Femur (tissue), 1 donor: Measurements from ENCODE around the gene OR8A1.
A peak's percentile ranks its signal among the peaks of the same experiment; 100 is the strongest.
"Not testable (repeated sequence)": the region's sequence is repeated elsewhere in the genome, so short reads cannot be mapped to it uniquely, and the experiment has no call there.

Experiments
- DNase-seq: peaks from one replicate; pipeline ENCODE4 v3.0.0-alpha.2; 2017

Gene OR8A1

GRCh38 chr11:124597626-124598025, 27.8 kb downstream of the OR8A1 start:
- no peak for DNase-seq

GRCh38 chr11:124600621-124601320, 31.0 kb downstream of the OR8A1 start:
- no peak for DNase-seq

GRCh38 chr11:124602193-124602592, 32.4 kb downstream of the OR8A1 start:
- no peak for DNase-seq

- DNase-seq, result not testable (repeated sequence)
These were observed 32.9 kb downstream of the OR8A1 start for GRCh38 chr11:124602723-124603122.

GRCh38 chr11:124605719-124606118, 35.9 kb downstream of the OR8A1 start:
- no peak for DNase-seq

GRCh38 chr11:124608147-124608546, 38.4 kb downstream of the OR8A1 start:
- no peak for DNase-seq

- DNase-seq, result no peak
These were observed 40.5 kb downstream of the OR8A1 start for GRCh38 chr11:124610295-124610694.

- DNase-seq, result peak; percentile 52
These were observed 41.3 kb downstream of the OR8A1 start, which contains the start of gene PANX3 for GRCh38 chr11:124611064-124611463. Gene PANX3 (plus strand): TSS chr11:124611428. CDS start chr11:124611557, 129 bp downstream.

GRCh38 chr11:124612045-124612444, 42.2 kb downstream of the OR8A1 start:
- no peak for DNase-seq

- DNase-seq, result peak; percentile 35
These were observed 42.9 kb downstream of the OR8A1 start for GRCh38 chr11:124612567-124613246.

- DNase-seq, result no peak
These were observed 49.1 kb downstream of the OR8A1 start for GRCh38 chr11:124618863-124619262.
